Uterus (tissue), 2 donors: ENCODE measurements around the gene PRSS33.

Source experiments
- CTCF ChIP-seq, 4 experiments: fragments of 200-600 bp in 2 of 4; fragments of 450-650 bp in 2 of 4; sonication (generic) in 2 of 4; IDR thresholded peaks; one replicate each; pipeline ENCODE4 v1.5.1; 2016 to 2019; ENCODE audit warnings: antibody characterized with exemption in 4 of 4, mild to moderate bottlenecking in 2 of 4, moderate library complexity in 1 of 4
- POLR2A ChIP-seq, 2 donors: fragments of 450-650 bp; IDR thresholded peaks; one replicate each; pipeline ENCODE4 v1.6.1; 2016; ENCODE audit warnings: antibody characterized with exemption in 2 of 2, mild to moderate bottlenecking in 1 of 2, moderate library complexity in 1 of 2

GRCh38 chr16:2749476-2749875 is 37.9 kb downstream of the PRSS33 start:
- TF ChIP-seq CTCF (IDR thresholded peaks at IDR 0.05) (no peak), POLR2A (IDR thresholded peaks at IDR 0.05) (no peak)
